Liver (tissue), 9 donors: ENCODE data around the gene HTR3A. TPM values are rescaled to one million over a fixed set of nuclear protein-coding genes. Genes with fewer than 3 reads are reported as not detected.

Experiments
- DNase-seq: peaks from one replicate; pipeline ENCODE4 v3.0.0-alpha.2; 2017; ENCODE audit warnings: low spot score
- H3K27ac ChIP-seq, 2 donors: one replicate each; pipeline ENCODE4 v1.7.0; 2013; ENCODE audit warnings: inconsistent platforms in 2 of 2, low read length in 2 of 2, control low read depth in 1 of 2, low read depth in 1 of 2, mild to moderate bottlenecking in 1 of 2
- H3K27me3 ChIP-seq, 4 donors: one replicate each; pipeline versions ENCODE4 v1.6.1 to v1.7.0; 2013; ENCODE audit warnings: low read length in 3 of 4, inconsistent platforms in 1 of 4, mild to moderate bottlenecking in 1 of 4, moderate library complexity in 1 of 4; ENCODE audit not compliant: control insufficient read depth in 4 of 4, insufficient read depth in 4 of 4
- H3K36me3 ChIP-seq, 4 donors: one replicate each; pipeline versions ENCODE4 v1.6.1 to v1.7.0; 2013; ENCODE audit warnings: low read length in 3 of 4, mild to moderate bottlenecking in 3 of 4, low read depth in 1 of 4, moderate library complexity in 1 of 4; ENCODE audit not compliant: control insufficient read depth in 4 of 4, insufficient read depth in 3 of 4
- H3K4me1 ChIP-seq, 4 donors: one replicate each; pipeline versions ENCODE4 v1.6.1 to v1.7.0; 2013; ENCODE audit warnings: low read length in 3 of 4, mild to moderate bottlenecking in 3 of 4, moderate library complexity in 1 of 4; ENCODE audit not compliant: control insufficient read depth in 4 of 4, insufficient read depth in 4 of 4
- H3K4me3 ChIP-seq, 3 donors: one replicate each; pipeline versions ENCODE4 v1.6.1 to v1.7.0; 2013; ENCODE audit warnings: low read length in 3 of 3, control low read depth in 1 of 3, low read depth in 1 of 3, mild to moderate bottlenecking in 1 of 3
- H3K9ac ChIP-seq, 2 donors: one replicate each; pipeline ENCODE4 v1.7.0; 2013; ENCODE audit warnings: low read length in 2 of 2, mild to moderate bottlenecking in 2 of 2, moderate library complexity in 2 of 2, control low read depth in 1 of 2, low read depth in 1 of 2
- H3K9me3 ChIP-seq, 4 donors: one replicate each; pipeline versions ENCODE4 v1.6.1 to v1.7.0; 2013; ENCODE audit warnings: low read length in 3 of 4; ENCODE audit not compliant: control insufficient read depth in 4 of 4
- FOXA1 ChIP-seq: IDR thresholded peaks from 2 replicates; pipeline ENCODE4 v1.6.1; 2016; ENCODE audit warnings: antibody characterized with exemption
- HNF4A ChIP-seq, 2 donors: conservative IDR thresholded peaks; 2 replicates each; pipeline ENCODE4 v1.6.1; 2016; ENCODE audit warnings: antibody characterized with exemption in 2 of 2, mild to moderate bottlenecking in 2 of 2
- HNF4G ChIP-seq: IDR thresholded peaks from 2 replicates; pipeline ENCODE4 v1.6.1; 2016; ENCODE audit warnings: antibody characterized with exemption
- NR2F2 ChIP-seq: IDR thresholded peaks from 2 replicates; pipeline ENCODE4 v1.6.1; 2016; ENCODE audit warnings: antibody characterized with exemption
- RXRA ChIP-seq, 2 donors: IDR thresholded peaks; 2 replicates each; pipeline ENCODE4 v1.6.1; 2017 to 2018; ENCODE audit warnings: antibody characterized with exemption in 2 of 2, mild to moderate bottlenecking in 1 of 2
- TAF1 ChIP-seq: conservative IDR thresholded peaks from 2 replicates; pipeline ENCODE4 v1.6.1; 2016; ENCODE audit warnings: antibody characterized with exemption, mild to moderate bottlenecking
- YY1 ChIP-seq: IDR thresholded peaks from 2 replicates; pipeline ENCODE4 v1.6.1; 2016; ENCODE audit warnings: antibody characterized with exemption, mild to moderate bottlenecking
- ZBTB33 ChIP-seq: IDR thresholded peaks from 2 replicates; pipeline ENCODE4 v1.6.1; 2016; ENCODE audit warnings: antibody characterized with exemption
- WGBS: extraction: QIAGEN DNeasy Blood & Tissue Kit; methylation state at CpG from one replicate; pipeline ENCODE4 v1.1.7; 2013; 5-methylcytosine and 5-hydroxymethylcytosine counted together
- polyA plus RNA-seq, 2 donors: library from polyadenylated mRNA; stranded (reverse) in 1 of 2; unstranded in 1 of 2; fragments of 200-250 nt in 1 of 2; fragments of >200 nt in 1 of 2; fragmentation: Nextera tagmentation in 1 of 2; extraction: Ambion mirVana in 1 of 2; gene quantifications; one replicate each; pipeline versions ENCODE4 v1.2.1 to v1.2.3, GENCODE V29; 2013 to 2015
- total RNA-seq, 2 donors: library from RNA; depleted of rRNA; stranded (reverse); fragments of >200 nt; gene quantifications; one replicate each; pipeline ENCODE4 v1.2.3, GENCODE V29; 2014
- TF ChIP-seq, protein P1 (sequence below): IDR thresholded peaks from 2 replicates; pipeline ENCODE4 v1.6.1; 2016; ENCODE audit warnings: antibody characterized with exemption
- donor health status: healthy.
- donor health status: healthy.
- donor health status: healthy.
- donor health status: healthy.
- donor health status: healthy.

Gene HTR3A
- total and polyA plus RNA-seq, 4 donors, result not detected

GRCh38 chr11:114036958-114037357, 62.0 kb downstream of the HTR3A start:
- TF ChIP-seq NR2F2 (no peak), FOXA1 (no peak), YY1 (no peak), ZBTB33 (no peak), TAF1 (no peak)
- no peak overlapping the region for H3K4me3 ChIP-seq
- H3K9me3 ChIP-seq, result no peaks in the 10 kb centered on the region
- no peaks in the 10 kb centered on the region for H3K27me3 ChIP-seq
- WGBS, result 94% methylated on average over 3 of the region's 3 CpGs
- peaks cover 4 to 16% (median 8%) of the 10 kb centered on the region in 4 donors for H3K4me1 ChIP-seq
- peak overlapping the region; percentile 74 to 87 for H3K27ac ChIP-seq
- peak overlapping the region in 1 of 2 donors; percentile 45 for H3K9ac ChIP-seq
- H3K36me3 ChIP-seq, result no peaks in the 10 kb centered on the region
- no peak for DNase-seq

DNA sequence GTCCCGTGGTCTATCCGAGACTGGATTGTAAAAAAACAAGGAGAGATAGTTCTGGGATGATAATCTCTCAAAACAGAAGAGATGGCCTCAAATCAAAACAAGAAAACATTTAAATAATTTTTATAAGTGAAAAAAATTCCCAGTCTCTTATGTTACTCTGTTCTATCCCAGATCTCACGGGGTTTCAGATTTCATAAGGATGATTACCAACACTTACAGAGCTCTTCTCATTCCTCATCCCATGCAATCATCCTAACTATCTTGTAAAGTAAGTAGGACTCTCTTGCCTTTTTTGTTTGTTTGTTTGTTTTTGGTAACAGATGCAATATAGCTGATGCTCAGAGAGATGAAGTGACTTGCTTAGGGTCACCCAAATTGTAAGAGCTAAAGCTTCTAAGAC, 64.6 kb downstream of the HTR3A start:
- H3K4me3 ChIP-seq, result no peak overlapping the region
- TF ChIP-seq, protein P1, sequence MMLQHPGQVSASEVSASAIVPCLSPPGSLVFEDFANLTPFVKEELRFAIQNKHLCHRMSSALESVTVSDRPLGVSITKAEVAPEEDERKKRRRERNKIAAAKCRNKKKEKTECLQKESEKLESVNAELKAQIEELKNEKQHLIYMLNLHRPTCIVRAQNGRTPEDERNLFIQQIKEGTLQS, result no peak
- no peak for TF ChIP-seq RXRA (IDR thresholded peaks at IDR 0.05)
- no peak for TF ChIP-seq YY1
- no peak for TF ChIP-seq HNF4A (conservative IDR thresholded peaks at IDR 0.05)
- TF ChIP-seq HNF4G, result no peak
- H3K27ac ChIP-seq, result no peak overlapping the region
- no peak overlapping the region for H3K9ac ChIP-seq
- no peaks in the 10 kb centered on the region for H3K27me3 ChIP-seq
- H3K4me1 ChIP-seq, result peaks cover 4 to 16% (median 8%) of the 10 kb centered on the region in 4 donors
- WGBS, result 92% methylated on average over 3 of the region's 3 CpGs
- no peak for DNase-seq
- no peaks in the 10 kb centered on the region for H3K9me3 ChIP-seq
- no peaks in the 10 kb centered on the region for H3K36me3 ChIP-seq

Other genes starting within 250 kb of the HTR3A start
- gene ZW10, start 201.4 kb upstream of the HTR3A start, total RNA-seq, result 10 to 100 TPM; 11.7 to 16.8 TPM
- 1 to 10 TPM; 3.7 to 6.9 TPM for gene ZW10, start 201.4 kb upstream of the HTR3A start, polyA plus RNA-seq
- not detected for gene CLDN25, start 195.3 kb upstream of the HTR3A start, total RNA-seq
- not detected for gene CLDN25, start 195.3 kb upstream of the HTR3A start, polyA plus RNA-seq
- 10 to 100 TPM; 10.0 to 20.3 TPM for gene USP28, start 99.5 kb upstream of the HTR3A start, total RNA-seq
- gene USP28, start 99.5 kb upstream of the HTR3A start, polyA plus RNA-seq, result 1 to 10 TPM; 5.1 to 7.5 TPM
- not detected for gene HTR3B, start 70.3 kb upstream of the HTR3A start, total RNA-seq
- not detected for gene HTR3B, start 70.3 kb upstream of the HTR3A start, polyA plus RNA-seq
- 100 to 1,000 TPM in 1 of 2 donors, 1 to 10 TPM in 1; 8.9 to 140 TPM for gene ZBTB16, start 84.6 kb downstream of the HTR3A start, total RNA-seq
- gene ZBTB16, start 84.6 kb downstream of the HTR3A start, polyA plus RNA-seq, result 10 to 100 TPM; 18.7 to 50.4 TPM